AG09309 (cell line): ENCODE measurements around the gene CDH24.
A peak's percentile ranks its signal among the peaks of the same experiment; 100 is the strongest.
"Not testable (repeated sequence)": the region's sequence is repeated elsewhere in the genome, so short reads cannot be mapped to it uniquely, and the experiment has no call there.

Experiments
- DNase-seq: peaks from one replicate; pipeline ENCODE4 v3.0.0-alpha.2; 2010; ENCODE audit warnings: low read depth
- H3K4me3 ChIP-seq: 2 replicates; pipeline ENCODE4 v1.5.1; 2011; ENCODE audit warnings: mild to moderate bottlenecking, low read depth, low read length, moderate library complexity; ENCODE audit not compliant: control insufficient read depth
- TF ChIP-seq, protein P1 (sequence below): IDR thresholded peaks from 2 replicates; pipeline ENCODE4 v1.5.1; 2011; ENCODE audit warnings: mild to moderate bottlenecking, low read depth, low read length, inconsistent platforms; ENCODE audit not compliant: insufficient read depth, control insufficient read depth; ENCODE audit errors: missing control alignments

The CDH24 gene

DNA sequence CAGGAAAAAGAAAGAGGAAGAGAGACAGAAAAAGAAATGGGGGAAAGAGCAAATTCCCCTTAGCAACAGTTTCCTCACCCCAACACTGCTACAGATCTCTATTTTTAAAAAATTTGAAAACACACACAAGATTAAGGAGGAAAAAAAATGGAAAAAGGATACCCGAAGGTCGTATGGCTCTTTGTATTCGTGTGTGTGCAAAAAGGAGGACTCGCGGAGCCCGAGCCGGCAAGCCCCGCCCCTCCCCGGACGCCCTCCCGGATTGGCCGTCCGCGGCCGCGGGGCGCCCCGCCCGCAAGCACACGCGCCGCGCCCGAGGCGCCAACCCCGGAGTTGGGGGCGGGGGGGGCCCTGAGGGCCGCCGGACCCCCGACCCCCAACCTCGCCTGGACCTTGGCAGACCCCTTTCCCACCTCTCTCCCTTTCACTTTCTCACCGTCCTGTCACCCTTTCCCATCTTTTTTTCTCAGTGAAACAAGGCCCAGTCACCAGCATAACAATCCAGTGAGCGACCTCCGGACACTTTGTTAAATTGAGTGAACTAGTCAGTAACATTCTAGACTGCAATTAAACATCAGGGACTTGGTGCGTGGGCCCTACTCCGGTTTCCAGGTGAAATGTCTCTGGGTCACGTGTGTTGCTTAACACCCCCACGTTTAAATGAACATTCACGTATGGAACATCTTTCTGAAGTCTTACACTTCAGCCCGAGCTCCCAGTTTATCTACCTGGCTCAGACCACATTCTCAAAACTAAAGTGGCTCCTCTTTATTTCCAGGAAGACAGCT is 47.2 kb downstream of the CDH24 start, which contains the start of gene C14orf93:
C14orf93 (minus strand) TSS at position 205 of the 788 bp plus-strand sequence. CDS start 11,120 bp downstream, outside the sequence.
- peak within 1 kb of the TSS; percentile 50 for H3K4me3 ChIP-seq
- DNase-seq, result no peak
- TF ChIP-seq, protein P1, sequence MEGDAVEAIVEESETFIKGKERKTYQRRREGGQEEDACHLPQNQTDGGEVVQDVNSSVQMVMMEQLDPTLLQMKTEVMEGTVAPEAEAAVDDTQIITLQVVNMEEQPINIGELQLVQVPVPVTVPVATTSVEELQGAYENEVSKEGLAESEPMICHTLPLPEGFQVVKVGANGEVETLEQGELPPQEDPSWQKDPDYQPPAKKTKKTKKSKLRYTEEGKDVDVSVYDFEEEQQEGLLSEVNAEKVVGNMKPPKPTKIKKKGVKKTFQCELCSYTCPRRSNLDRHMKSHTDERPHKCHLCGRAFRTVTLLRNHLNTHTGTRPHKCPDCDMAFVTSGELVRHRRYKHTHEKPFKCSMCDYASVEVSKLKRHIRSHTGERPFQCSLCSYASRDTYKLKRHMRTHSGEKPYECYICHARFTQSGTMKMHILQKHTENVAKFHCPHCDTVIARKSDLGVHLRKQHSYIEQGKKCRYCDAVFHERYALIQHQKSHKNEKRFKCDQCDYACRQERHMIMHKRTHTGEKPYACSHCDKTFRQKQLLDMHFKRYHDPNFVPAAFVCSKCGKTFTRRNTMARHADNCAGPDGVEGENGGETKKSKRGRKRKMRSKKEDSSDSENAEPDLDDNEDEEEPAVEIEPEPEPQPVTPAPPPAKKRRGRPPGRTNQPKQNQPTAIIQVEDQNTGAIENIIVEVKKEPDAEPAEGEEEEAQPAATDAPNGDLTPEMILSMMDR, result no peak

DNA sequence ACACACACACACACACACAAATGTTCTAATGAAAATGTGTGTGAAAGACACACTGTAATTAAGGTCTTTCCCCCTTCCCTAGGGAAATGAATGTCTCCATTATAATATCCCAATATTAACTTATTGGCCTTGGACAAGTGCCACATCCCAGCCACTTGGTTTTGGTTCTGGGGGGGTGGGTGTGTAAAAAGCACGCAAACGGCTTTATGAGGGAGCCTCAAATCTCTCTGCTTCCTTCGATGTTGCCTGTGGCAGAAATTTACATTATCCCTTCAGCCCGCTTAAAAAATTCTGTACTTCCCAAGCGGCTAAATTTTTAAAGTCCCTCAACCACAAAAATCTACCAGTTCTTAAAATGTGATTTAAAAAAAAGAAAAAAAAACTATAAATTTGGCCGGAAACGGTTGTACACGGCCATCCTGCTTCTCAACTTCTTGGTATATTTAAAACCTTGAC is 47.8 kb downstream of the CDH24 start:
- TF ChIP-seq, protein P1, result no peak
- no peak for DNase-seq
- peak overlapping the region; percentile 50 for H3K4me3 ChIP-seq

DNA sequence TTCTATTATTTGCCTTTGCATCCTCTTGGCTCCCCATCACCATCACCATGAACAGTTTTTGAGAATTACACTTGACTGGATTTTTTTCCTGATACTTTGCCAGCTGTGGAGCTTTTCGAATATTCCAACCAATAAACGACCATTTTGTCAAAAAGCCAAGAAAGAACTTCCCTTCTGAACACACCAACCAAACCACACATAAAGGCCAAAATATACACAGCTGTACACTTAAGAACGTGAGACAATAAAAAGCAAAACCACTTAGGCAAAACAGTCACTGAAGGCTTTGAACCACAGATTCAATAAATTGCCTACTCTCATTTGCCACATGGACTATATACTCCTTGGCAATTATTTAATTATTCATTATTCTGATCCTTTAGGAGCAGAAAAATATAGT is 48.5 kb downstream of the CDH24 start:
- TF ChIP-seq, protein P1, result no peak
- no peak overlapping the region for H3K4me3 ChIP-seq
- no peak for DNase-seq

DNA sequence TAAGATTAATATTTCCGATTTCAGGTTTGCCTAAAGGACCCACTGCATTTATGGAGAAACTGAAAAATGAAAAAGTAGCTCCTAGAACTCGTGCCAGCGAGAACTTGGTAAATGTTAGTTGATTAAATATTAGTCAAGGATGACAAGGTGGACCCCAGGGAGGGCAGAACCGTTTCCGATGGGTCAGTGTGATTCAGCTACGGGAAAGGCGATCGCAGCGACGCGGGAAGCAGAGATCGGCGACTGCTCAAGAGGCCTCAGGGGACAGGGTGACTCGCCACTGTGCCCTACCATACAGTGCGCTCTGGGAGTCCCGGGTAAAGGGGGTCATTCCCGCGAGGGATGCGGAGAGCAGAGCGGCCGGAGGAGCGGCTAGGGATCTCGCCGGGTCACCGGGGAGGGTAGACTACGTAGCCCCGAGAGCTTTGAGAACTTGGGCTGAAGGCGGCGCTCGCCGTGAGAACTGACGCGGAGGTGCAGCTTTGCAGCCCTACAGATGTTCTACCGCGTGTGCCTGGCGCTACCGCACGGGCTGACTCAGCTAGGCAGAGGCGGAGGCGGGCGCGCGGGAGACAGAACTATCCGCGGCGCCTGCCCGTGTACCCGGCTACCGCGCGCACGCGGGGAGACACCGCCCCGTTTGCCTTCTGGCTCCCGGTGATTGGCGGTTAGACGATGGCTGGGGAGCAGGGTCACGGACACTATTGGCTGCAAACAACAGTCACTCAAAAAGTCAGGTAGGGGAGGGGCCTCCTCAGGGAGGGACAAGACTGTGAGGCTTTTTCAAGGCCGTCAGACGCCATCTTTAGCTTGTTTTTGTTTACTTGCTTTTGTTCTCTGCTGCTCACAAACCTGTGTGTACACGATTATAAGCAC is 50.5 kb downstream of the CDH24 start:
- peak; percentile 92 for DNase-seq
- peak overlapping the region; percentile 75 for H3K4me3 ChIP-seq
- TF ChIP-seq, protein P1, result peak; percentile 47

DNA sequence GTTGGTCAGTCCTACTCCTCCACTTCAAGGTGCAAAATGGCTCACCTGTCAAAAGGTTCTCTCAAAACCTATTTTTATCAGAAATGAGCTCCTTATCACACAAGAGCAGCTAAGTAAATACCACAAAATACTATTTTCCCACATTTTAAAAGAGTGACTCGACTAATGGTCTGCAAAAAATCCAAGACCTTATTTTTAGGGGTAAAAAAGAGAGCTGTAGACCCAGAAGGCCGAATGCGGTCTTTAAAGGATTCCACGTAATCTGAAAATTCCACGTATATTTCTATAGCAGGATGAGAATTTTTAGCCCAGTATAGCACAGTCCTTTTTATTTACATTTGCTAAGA is 51.2 kb downstream of the CDH24 start:
- DNase-seq, result no peak
- H3K4me3 ChIP-seq, result peak overlapping the region; percentile 75
- TF ChIP-seq, protein P1, result no peak

DNA sequence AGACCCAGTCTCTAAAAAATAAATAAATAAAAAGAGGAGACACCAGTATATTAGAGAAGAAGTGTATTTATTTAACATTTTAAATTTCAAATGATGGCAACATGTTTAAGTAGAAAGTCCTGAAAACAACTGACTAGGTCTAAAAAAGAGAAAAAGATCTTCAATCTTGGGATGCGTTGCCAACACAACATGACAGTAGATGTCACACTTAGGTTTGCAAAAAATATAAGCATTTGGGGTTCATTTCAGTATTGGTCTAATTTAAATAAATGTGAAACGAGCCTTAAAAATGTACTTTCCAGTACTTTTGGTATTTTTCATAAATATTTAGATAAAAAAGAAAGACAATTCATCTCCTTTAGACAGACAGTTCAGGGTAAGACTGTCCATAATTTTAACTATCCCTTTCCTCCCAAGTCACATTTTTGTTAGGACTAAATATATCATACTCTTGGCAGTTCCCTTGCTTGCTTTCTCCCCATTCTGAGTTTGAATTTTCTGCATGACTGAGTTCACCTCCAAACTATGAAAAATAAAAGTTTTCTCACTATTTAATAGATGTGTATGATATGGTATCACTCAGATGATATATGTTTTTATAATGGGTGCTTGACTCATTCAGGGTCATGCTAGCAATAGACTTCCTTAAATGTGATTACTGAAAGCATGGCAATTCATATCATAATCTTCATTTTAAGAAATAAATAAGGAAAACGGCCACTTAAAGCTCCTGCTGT is 51.7 kb downstream of the CDH24 start:
- no peak overlapping the region for H3K4me3 ChIP-seq

DNA sequence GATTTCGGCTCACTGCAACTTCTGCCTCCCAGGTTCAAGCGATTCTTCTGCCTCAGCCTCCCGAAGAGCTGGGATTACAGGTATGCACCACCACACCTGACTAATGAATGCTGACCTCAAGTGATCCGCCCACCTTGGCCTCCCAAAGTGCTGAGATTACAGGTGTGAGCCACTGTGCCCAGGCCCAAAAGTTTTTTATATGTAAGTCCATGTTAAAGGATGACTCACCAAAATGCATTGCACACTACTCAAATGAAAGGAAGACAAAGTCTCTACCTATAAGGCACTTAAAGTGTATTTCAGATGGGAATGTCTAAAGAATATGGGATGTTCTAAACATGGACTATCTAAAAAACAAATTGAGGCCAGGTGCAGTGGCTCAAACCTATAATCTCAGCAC is 53.0 kb downstream of the CDH24 start:
- not testable (repeated sequence) for DNase-seq, H3K4me3 ChIP-seq

More for the DNA sequence above, 51.7 kb downstream of the CDH24 start:
- TF ChIP-seq, protein P1, result no peak
- no peak for DNase-seq
